ENCODE data around the gene ATXN1.

ATXN1 gene

DNA sequence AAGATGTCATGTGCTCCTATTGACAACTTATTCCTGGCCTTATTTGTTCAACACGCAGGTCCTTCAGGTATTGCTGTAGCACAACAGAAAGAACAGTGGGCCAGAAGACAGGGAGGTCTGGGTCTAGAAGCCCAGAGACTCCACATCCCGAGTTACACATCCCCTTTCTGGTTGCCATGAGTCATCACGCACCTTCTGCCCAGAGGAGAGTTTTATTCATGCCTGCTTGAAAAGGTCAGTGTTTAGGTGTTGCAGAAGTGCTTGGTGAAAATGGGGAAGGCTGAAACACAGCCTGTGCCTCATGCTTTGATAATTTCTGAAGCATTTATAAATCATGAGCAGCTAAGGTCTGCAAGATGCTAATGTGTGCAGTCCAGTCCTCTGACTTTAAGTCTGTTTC is 266.5 kb downstream of the ATXN1 start:
- ChIA-PET CTCF (interaction anchor here (1.1 to 11.8 kb wide), 5 partner anchors 10 to 268 kb away, joined by 3 to 106 read pairs (median 5); no protein-coding TSS in a partner anchor), POLR2A (no interaction called here)
- DNase-seq (ENCODE audit: extremely low spot score), result peak; percentile 53
- TF ChIP-seq, protein P1, sequence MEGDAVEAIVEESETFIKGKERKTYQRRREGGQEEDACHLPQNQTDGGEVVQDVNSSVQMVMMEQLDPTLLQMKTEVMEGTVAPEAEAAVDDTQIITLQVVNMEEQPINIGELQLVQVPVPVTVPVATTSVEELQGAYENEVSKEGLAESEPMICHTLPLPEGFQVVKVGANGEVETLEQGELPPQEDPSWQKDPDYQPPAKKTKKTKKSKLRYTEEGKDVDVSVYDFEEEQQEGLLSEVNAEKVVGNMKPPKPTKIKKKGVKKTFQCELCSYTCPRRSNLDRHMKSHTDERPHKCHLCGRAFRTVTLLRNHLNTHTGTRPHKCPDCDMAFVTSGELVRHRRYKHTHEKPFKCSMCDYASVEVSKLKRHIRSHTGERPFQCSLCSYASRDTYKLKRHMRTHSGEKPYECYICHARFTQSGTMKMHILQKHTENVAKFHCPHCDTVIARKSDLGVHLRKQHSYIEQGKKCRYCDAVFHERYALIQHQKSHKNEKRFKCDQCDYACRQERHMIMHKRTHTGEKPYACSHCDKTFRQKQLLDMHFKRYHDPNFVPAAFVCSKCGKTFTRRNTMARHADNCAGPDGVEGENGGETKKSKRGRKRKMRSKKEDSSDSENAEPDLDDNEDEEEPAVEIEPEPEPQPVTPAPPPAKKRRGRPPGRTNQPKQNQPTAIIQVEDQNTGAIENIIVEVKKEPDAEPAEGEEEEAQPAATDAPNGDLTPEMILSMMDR (IDR thresholded peaks at IDR 0.05; ENCODE audit: control extremely low read depth, extremely low read depth, low read depth, missing control alignments), result no peak

DNA sequence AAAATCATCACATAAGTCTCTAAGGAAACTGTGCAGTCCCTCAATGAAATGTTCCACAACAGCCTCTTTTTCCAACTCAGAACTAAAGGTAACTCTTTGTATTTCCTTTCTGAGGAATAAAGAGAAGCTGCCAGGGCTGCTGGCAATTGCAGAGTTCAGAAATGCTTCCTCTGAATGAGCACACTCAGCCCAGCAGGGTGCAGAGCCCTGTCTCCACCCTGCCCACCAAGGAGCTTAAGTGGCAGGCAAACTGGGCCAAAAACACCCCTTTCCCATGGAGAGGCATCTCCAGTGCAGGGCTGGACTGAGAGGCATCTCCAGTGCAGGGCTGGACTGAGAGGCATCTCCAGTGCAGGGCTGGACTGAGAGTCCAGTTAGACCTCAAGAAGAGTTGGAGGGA is 267.5 kb downstream of the ATXN1 start:
- no peak for DNase-seq (ENCODE audit: extremely low spot score)
- POLR2A ChIA-PET, result interaction anchor here (1.4 kb wide), 1 partner anchor 10 kb away, joined by 5 read pairs; no protein-coding TSS in a partner anchor
- TF ChIP-seq, protein P1 (IDR thresholded peaks at IDR 0.05; ENCODE audit: control extremely low read depth, extremely low read depth, low read depth, missing control alignments), result no peak
- CTCF ChIA-PET, result interaction anchor here (0.7 to 11.8 kb wide), 4 partner anchors 13 to 201 kb away, joined by 3 to 106 read pairs (median 4); no protein-coding TSS in a partner anchor

DNA sequence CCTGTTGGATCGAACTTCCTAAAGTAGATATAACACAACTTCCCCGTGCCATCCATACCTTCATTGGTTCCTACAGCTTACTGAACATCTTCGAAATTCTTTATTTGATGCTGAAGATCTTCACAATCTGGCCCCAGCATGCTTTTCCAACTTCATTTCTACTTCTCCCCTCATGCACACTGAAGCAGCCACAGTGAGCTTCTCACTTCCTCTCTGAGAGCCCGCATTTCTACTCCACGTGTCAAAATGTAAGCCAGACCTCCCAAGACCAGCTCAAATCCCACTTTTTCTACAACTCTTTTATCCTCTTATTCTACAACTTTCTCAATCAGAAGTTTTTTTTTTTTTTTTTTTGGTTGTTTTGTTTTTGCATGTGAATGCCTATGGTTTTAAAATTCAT is 268.1 kb downstream of the ATXN1 start:
- no peak for DNase-seq (ENCODE audit: extremely low spot score)
- ChIA-PET CTCF (interaction anchor here (0.7 to 11.8 kb wide), 9 partner anchors 10 to 202 kb away, joined by 3 to 106 read pairs (median 3); no protein-coding TSS in a partner anchor), POLR2A (interaction anchor here (0.6 to 1.4 kb wide), 3 partner anchors 11 to 58 kb away, joined by 3 to 5 read pairs (median 5); no protein-coding TSS in a partner anchor)
- TF ChIP-seq, protein P1 (IDR thresholded peaks at IDR 0.05; ENCODE audit: control extremely low read depth, extremely low read depth, low read depth, missing control alignments), result no peak

DNA sequence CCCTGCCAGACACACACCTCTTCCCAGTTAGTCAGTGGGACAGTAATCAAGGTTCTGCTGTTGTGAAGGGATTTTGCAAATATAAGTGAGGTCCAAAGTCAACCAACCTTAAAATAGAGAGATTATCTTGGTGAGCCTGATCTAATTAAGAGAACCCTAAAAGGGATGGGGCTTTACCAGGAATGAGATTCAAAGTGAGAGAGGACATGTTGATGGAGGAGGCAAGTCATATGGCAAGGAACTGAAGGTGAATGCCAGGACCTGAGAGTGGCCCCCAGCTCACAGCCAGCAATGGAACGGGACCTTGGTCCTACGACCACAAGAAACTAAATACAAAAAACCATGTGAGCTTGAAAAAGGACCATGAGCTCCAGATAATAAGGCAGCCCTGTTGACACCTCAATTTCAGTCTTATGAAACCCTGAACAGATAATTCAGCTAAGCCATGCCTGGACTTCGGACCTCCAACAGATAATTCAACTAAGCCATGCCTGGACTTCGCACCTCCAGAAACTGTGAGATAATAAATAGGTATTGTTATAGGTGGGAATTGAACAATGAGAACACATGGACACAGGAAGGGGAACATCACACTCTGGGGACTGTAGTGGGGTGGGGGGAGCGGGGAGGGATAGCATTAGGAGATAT is 269.5 kb downstream of the ATXN1 start:
- TF ChIP-seq, protein P1 (IDR thresholded peaks at IDR 0.05; ENCODE audit: control extremely low read depth, extremely low read depth, low read depth, missing control alignments), result no peak
- CTCF ChIA-PET, result interaction anchor here (1.0 to 11.8 kb wide), 4 partner anchors 13 to 160 kb away, joined by 3 to 106 read pairs (median 6); no protein-coding TSS in a partner anchor
- DNase-seq (ENCODE audit: extremely low spot score), result no peak
- POLR2A ChIA-PET, result interaction anchor here (0.7 kb wide), 1 partner anchor 17 kb away, joined by 3 read pairs; no protein-coding TSS in a partner anchor

DNA sequence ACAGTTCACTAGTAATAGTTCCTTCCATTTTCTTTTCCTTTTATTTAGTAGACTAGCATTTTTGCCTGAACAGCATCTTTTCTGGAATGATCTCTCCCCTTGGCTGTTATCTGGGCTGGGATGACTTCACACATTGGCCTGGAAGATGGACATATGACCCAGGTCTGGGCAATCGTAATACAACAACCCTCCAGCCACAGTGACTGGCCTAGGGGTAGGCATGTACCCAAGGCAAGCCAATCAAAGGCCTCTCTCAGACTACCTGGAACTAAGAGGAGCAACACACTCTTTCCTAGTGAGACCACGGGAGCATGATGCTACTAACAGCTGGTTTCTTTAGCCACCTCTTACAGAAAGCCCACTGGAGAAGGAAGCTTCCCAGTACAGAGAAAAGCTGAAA is 270.6 kb downstream of the ATXN1 start:
- no peak for DNase-seq (ENCODE audit: extremely low spot score)
- ChIA-PET CTCF (interaction anchor here (1.7 to 11.8 kb wide), 2 partner anchors 24 to 280 kb away, joined by 4 to 106 read pairs; no protein-coding TSS in a partner anchor), POLR2A (no interaction called here)
- TF ChIP-seq, protein P1 (IDR thresholded peaks at IDR 0.05; ENCODE audit: control extremely low read depth, extremely low read depth, low read depth, missing control alignments), result no peak

DNA sequence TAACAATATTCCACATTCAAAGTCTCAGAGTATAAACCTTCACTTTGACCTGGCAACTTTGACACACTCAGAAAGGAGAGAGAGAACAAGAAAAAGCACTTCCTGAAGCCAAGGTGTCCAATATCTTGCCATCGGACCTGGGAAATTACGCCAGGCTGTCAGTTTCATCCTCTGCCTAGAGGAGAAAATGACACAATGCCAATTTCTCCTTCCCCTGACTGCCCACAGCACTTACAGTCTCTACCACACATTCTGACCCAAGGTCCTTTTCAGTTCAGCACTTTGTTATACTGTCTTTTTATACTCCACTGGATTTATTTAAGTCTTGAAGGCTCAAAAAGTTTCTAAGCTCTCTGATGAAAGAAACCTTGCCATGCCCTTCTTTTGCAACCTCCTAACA is 272.4 kb downstream of the ATXN1 start:
- TF ChIP-seq, protein P1 (IDR thresholded peaks at IDR 0.05; ENCODE audit: control extremely low read depth, extremely low read depth, low read depth, missing control alignments), result no peak
- DNase-seq (ENCODE audit: extremely low spot score), result no peak
- CTCF ChIA-PET, result interaction anchor here (1.3 to 11.8 kb wide), 3 partner anchors 10 to 275 kb away, joined by 3 to 106 read pairs (median 3); no protein-coding TSS in a partner anchor
- POLR2A ChIA-PET, result no interaction called here

All from GM10248 (cell line).